HG03460 (cell line): ENCODE measurements around the gene GSK3A.

Source experiments
- ATAC-seq: cut with Tn5 transposase; IDR thresholded peaks from one replicate; pipeline ENCODE4 v1.9.1; 2021; ENCODE audit not compliant: unreplicated experiment

The GSK3A gene

GRCh38 chr19:42281146-42281826 is 38.9 kb upstream of the GSK3A start:
- no peak for ATAC-seq

- ATAC-seq, result no peak
Measured at GRCh38 chr19:42280815-42281145, 38.4 kb upstream of the GSK3A start.

GRCh38 chr19:42279902-42280814 is 37.8 kb upstream of the GSK3A start:
- ATAC-seq, result no peak

- no peak for ATAC-seq
Measured at GRCh38 chr19:42279155-42279901, 36.9 kb upstream of the GSK3A start.

- ATAC-seq, result no peak
Measured at GRCh38 chr19:42278452-42279154, 36.2 kb upstream of the GSK3A start.

GRCh38 chr19:42277821-42278451 is 35.5 kb upstream of the GSK3A start:
- ATAC-seq, result no peak

GRCh38 chr19:42276821-42277220 is 34.4 kb upstream of the GSK3A start:
- no peak for ATAC-seq

- no peak for ATAC-seq
Measured at GRCh38 chr19:42276284-42276683, 33.9 kb upstream of the GSK3A start.

GRCh38 chr19:42275517-42275916 is 33.1 kb upstream of the GSK3A start:
- ATAC-seq, result no peak

- ATAC-seq, result no peak
Measured at GRCh38 chr19:42275103-42275502, 32.7 kb upstream of the GSK3A start.

- ATAC-seq, result no peak
Measured at GRCh38 chr19:42274065-42274682, 31.8 kb upstream of the GSK3A start.

- ATAC-seq, result no peak
Measured at GRCh38 chr19:42273407-42274064, 31.1 kb upstream of the GSK3A start.

GRCh38 chr19:42272989-42273406 is 30.6 kb upstream of the GSK3A start:
- no peak for ATAC-seq

- ATAC-seq, result no peak
Measured at GRCh38 chr19:42272535-42272897, 30.1 kb upstream of the GSK3A start.

- ATAC-seq, result no peak
Measured at GRCh38 chr19:42271861-42272534, 29.6 kb upstream of the GSK3A start.

GRCh38 chr19:42271045-42271419 is 28.6 kb upstream of the GSK3A start:
- ATAC-seq, result no peak

GRCh38 chr19:42270346-42271044 is 28.1 kb upstream of the GSK3A start:
- ATAC-seq, result no peak

- no peak for ATAC-seq
Measured at GRCh38 chr19:42269478-42270345, 27.3 kb upstream of the GSK3A start.
